Measurements from ENCODE around the gene FLNC.

Gene FLNC

GRCh38 chr7:128893251-128894100, 63.3 kb downstream of the FLNC start:
- DNase-seq: no peak

- no peak for DNase-seq
These were observed 63.9 kb downstream of the FLNC start for GRCh38 chr7:128894101-128894440.

GRCh38 chr7:128895320-128895719, 65.1 kb downstream of the FLNC start:
- no peak for DNase-seq

GRCh38 chr7:128899392-128899791, 69.2 kb downstream of the FLNC start:
- DNase-seq: no peak

GRCh38 chr7:128900237-128900636, 70.0 kb downstream of the FLNC start:
- DNase-seq: no peak

- DNase-seq: no peak
These were observed 72.8 kb downstream of the FLNC start for GRCh38 chr7:128902761-128903585.

GRCh38 chr7:128903621-128904361, 73.6 kb downstream of the FLNC start:
- no peak for DNase-seq

- DNase-seq: peak; percentile 44 to 74
These were observed 74.4 kb downstream of the FLNC start for GRCh38 chr7:128904381-128905197.

- DNase-seq: no peak
These were observed 76.0 kb downstream of the FLNC start for GRCh38 chr7:128906001-128906765.

- no peak for DNase-seq
These were observed 76.8 kb downstream of the FLNC start for GRCh38 chr7:128906766-128907559.
